OCI-LY7 (cell line): Measurements from ENCODE around the gene SLC35A1. TPM values are rescaled to one million over a fixed set of nuclear protein-coding genes. Genes with fewer than 3 reads are reported as not detected.

Source experiments
- BruUV-seq: library from RNA; stranded (reverse); fragments of 400-500 nt; replicated peaks from 2 replicates; lab custom pipeline; 2021; lab: Mats Ljungman, UMichigan
- CTCF ChIA-PET: fragments of 300-600 bp; sonication (Branson Sonifier 250); formaldehyde crosslinking; loops from one replicate; lab custom pipeline; 2022; ENCODE audit warnings: antibody characterized with exemption; ENCODE audit not compliant: unreplicated experiment; lab: Charles Lee
- POLR2A ChIA-PET: fragments of 300-600 bp; sonication (Branson Sonifier 250); formaldehyde crosslinking; loops from one replicate; lab custom pipeline; 2022; ENCODE audit warnings: antibody characterized with exemption; lab: Charles Lee
- DNase-seq: peaks from one replicate; pipeline ENCODE4 v3.0.0-alpha.2; 2015; ENCODE audit warnings: low spot score
- H2AFZ ChIP-seq: fragments of 200-600 bp; sonication (generic), shearing (Covaris generic); 2 replicates; pipeline ENCODE4 v1.6.1; 2014; ENCODE audit warnings: mild to moderate bottlenecking, antibody characterized with exemption, low read length, moderate library complexity
- H3K27ac ChIP-seq: fragments of 200-600 bp; sonication (generic); 2 replicates; pipeline ENCODE4 v1.5.1; 2014; ENCODE audit warnings: mixed run types, low read depth, mild to moderate bottlenecking, moderate library complexity, low read length, inconsistent platforms; ENCODE audit not compliant: poor library complexity, severe bottlenecking
- H3K36me3 ChIP-seq: fragments of 200-600 bp; sonication (generic); 2 replicates; pipeline ENCODE4 v1.6.1; 2014; ENCODE audit warnings: mild to moderate bottlenecking, antibody characterized with exemption, low read length, moderate library complexity, mixed read lengths; ENCODE audit not compliant: insufficient read depth
- H3K4me1 ChIP-seq: fragments of 200-600 bp; sonication (generic); 2 replicates; pipeline ENCODE4 v1.5.1; 2014; ENCODE audit warnings: mild to moderate bottlenecking, low read length; ENCODE audit not compliant: insufficient read depth, poor library complexity, severe bottlenecking
- H3K4me2 ChIP-seq: fragments of 200-600 bp; sonication (generic); 2 replicates; pipeline ENCODE4 v1.6.1; 2014; ENCODE audit warnings: mild to moderate bottlenecking, low read length
- H3K4me3 ChIP-seq: fragments of 200-600 bp; sonication (generic); 2 replicates; pipeline ENCODE4 v1.5.1; 2014; ENCODE audit warnings: mild to moderate bottlenecking, low read depth, low read length; ENCODE audit not compliant: poor library complexity, severe bottlenecking
- H3K79me2 ChIP-seq: fragments of 200-600 bp; sonication (generic); 2 replicates; pipeline ENCODE4 v1.6.1; 2016; ENCODE audit warnings: low read depth, mild to moderate bottlenecking, low read length, moderate library complexity, mixed read lengths; ENCODE audit not compliant: insufficient read depth
- H3K9me2 ChIP-seq: fragments of 200-600 bp; sonication (generic); 2 replicates; pipeline ENCODE4 v1.6.1; 2016; ENCODE audit warnings: mild to moderate bottlenecking, low read length, mixed read lengths; ENCODE audit not compliant: insufficient read depth
- H3K9me3 ChIP-seq: fragments of 200-600 bp; sonication (generic); 2 replicates; pipeline ENCODE4 v1.6.1; 2014; ENCODE audit warnings: mild to moderate bottlenecking, mixed run types, low read length, mixed read lengths
- H4K20me1 ChIP-seq: fragments of 200-600 bp; sonication (generic); 2 replicates; pipeline ENCODE4 v1.6.1; 2014; ENCODE audit warnings: mild to moderate bottlenecking, antibody characterized with exemption, low read length, moderate library complexity, mixed read lengths; ENCODE audit not compliant: insufficient read depth
- EZH2phosphoT487 ChIP-seq: fragments of 200-600 bp; sonication (generic); IDR thresholded peaks from 2 replicates; pipeline ENCODE4 v1.6.1; 2018; ENCODE audit warnings: low read depth, borderline replicate concordance, mild to moderate bottlenecking, mixed run types, antibody characterized with exemption, low read length, moderate library complexity, mixed read lengths
- intact Hi-C: fragments of 100-400 bp; cut with micrococcal nuclease; formaldehyde crosslinking; loops from one replicate; pipeline ENCODE4 v1.10.0; 2022; ENCODE audit not compliant: unreplicated experiment
- total RNA-seq, 2 experiments: library from RNA; depleted of rRNA in 1 of 2; stranded (reverse); fragments of >200 nt in 1 of 2; shearing (Covaris generic) in 1 of 2; gene quantifications; 2 replicates each; pipeline ENCODE4 v1.2.3, GENCODE V29; 2014 to 2022
- TF ChIP-seq, protein P1 (sequence below): fragments of 200-600 bp; sonication (generic); conservative IDR thresholded peaks from 2 replicates; pipeline ENCODE4 v1.5.1; 2014; ENCODE audit warnings: mild to moderate bottlenecking, antibody characterized with exemption, low read length, moderate library complexity, mixed read lengths

SLC35A1 gene
- total RNA-seq, 2 experiments from 2014 or later: 17.0 to 22.4 TPM

DNA sequence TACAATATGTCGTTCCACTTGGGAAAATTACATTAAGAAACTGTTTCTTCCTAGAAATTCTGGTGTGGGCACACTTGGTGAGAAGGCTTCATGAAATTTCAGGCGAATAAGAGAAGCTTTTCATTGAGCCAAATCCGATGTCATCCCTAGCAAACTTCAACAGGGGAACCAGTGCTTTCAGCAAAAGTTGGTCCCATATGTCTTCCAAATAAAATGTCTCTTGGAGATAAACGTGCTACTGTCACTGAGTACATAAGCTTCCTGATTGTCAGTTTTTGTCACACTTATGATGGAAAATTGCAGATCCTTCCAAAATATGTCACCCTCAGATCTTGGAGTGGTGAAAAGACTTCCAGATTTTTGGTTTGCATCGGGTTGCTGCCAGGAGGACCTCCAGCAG is 31.1 kb upstream of the SLC35A1 start:
- H3K9me2 ChIP-seq: no peaks in the 10 kb centered on the region
- H4K20me1 ChIP-seq: no peaks in the 10 kb centered on the region
- no peak overlapping the region for H3K4me3 ChIP-seq
- no peaks in the 10 kb centered on the region for H3K9me3 ChIP-seq
- no peak overlapping the region for H3K4me2 ChIP-seq
- no peaks in the 10 kb centered on the region for H3K4me1 ChIP-seq
- no peak for DNase-seq
- no peak overlapping the region for H3K27ac ChIP-seq
- no peak for TF ChIP-seq EZH2phosphoT487
- TF ChIP-seq, protein P1, sequence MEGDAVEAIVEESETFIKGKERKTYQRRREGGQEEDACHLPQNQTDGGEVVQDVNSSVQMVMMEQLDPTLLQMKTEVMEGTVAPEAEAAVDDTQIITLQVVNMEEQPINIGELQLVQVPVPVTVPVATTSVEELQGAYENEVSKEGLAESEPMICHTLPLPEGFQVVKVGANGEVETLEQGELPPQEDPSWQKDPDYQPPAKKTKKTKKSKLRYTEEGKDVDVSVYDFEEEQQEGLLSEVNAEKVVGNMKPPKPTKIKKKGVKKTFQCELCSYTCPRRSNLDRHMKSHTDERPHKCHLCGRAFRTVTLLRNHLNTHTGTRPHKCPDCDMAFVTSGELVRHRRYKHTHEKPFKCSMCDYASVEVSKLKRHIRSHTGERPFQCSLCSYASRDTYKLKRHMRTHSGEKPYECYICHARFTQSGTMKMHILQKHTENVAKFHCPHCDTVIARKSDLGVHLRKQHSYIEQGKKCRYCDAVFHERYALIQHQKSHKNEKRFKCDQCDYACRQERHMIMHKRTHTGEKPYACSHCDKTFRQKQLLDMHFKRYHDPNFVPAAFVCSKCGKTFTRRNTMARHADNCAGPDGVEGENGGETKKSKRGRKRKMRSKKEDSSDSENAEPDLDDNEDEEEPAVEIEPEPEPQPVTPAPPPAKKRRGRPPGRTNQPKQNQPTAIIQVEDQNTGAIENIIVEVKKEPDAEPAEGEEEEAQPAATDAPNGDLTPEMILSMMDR: no peak
- no peaks in the 10 kb centered on the region for H3K36me3 ChIP-seq
- intact Hi-C loops: no loop called here
- ChIA-PET POLR2A (interaction anchor here (0.6 to 1.0 kb wide), 2 partner anchors 9 to 203 kb away, joined by 5 read pairs; no protein-coding TSS in a partner anchor), CTCF (interaction anchor here (0.5 kb wide), 1 partner anchor 34 kb away, joined by 3 read pairs; no protein-coding TSS in a partner anchor)
- H2AFZ ChIP-seq: no peak overlapping the region
- BruUV-seq: no TSS peak
- H3K79me2 ChIP-seq: no peaks in the 10 kb centered on the region

DNA sequence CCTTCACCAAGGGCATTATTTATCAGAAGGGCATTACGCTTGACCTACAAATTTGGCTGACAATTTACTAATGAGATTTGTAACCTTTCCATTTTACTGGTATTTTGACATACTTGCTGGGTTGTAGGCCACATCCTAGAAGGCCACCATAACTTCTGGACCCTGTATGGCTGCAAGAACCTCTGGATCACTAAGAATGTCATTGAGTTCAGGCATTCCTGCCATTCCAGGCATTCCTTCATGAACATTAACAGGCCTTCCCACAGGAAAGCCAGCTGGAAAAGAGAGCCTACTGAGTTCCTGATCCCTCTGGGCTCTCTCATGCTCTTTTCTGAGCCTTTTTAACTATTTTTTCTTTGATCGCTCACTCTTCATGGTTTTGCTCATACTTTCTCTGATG is 28.4 kb upstream of the SLC35A1 start:
- Histone ChIP-seq H3K4me1 (no peaks in the 10 kb centered on the region), H3K4me2 (no peak overlapping the region), H3K27ac (no peak overlapping the region), H3K4me3 (no peak overlapping the region), H3K9me2 (no peaks in the 10 kb centered on the region), H4K20me1 (no peaks in the 10 kb centered on the region), H3K9me3 (no peaks in the 10 kb centered on the region), H3K79me2 (no peaks in the 10 kb centered on the region), H2AFZ (no peak overlapping the region), H3K36me3 (no peaks in the 10 kb centered on the region)
- ChIA-PET CTCF (no interaction called here), POLR2A (no interaction called here)
- TF ChIP-seq, protein P1: no peak
- TF ChIP-seq EZH2phosphoT487: no peak
- intact Hi-C loops: no loop called here
- no TSS peak for BruUV-seq
- DNase-seq: no peak

DNA sequence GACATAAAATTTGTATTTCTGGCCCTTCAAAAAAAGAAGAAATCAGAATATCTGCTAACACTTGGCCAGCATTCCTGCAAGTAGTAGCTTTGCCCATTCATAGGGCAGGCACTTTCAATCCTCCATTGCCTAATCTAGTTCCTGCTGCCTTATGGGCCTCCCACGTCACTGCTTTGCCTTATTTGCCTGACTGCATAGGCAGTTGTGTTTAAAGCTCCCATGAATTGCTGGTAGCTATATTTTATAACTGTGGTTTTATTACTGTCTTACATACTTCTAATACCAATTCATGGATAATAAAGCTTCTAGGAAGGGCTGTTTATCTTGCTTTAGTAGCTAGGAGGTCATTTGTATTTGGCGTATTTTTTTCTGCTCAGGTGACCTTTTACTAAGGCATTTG is 7.7 kb upstream of the SLC35A1 start:
- Histone ChIP-seq H4K20me1 (no peaks in the 10 kb centered on the region), H3K79me2 (no peaks in the 10 kb centered on the region), H2AFZ (no peak overlapping the region), H3K27ac (no peak overlapping the region), H3K9me3 (no peaks in the 10 kb centered on the region), H3K9me2 (no peaks in the 10 kb centered on the region), H3K4me3 (no peak overlapping the region), H3K36me3 (no peaks in the 10 kb centered on the region), H3K4me2 (no peak overlapping the region), H3K4me1 (no peaks in the 10 kb centered on the region)
- no peak for TF ChIP-seq EZH2phosphoT487
- TF ChIP-seq, protein P1: no peak
- no peak for DNase-seq
- ChIA-PET CTCF (no interaction called here), POLR2A (interaction anchor here (0.6 kb wide), 1 partner anchor 156 kb away, joined by 3 read pairs; no protein-coding TSS in a partner anchor)
- intact Hi-C loops: no loop called here
- BruUV-seq: no TSS peak
